SK-N-SH (cell line): Measurements from ENCODE around the gene GPR155. TPM values are rescaled to one million over a fixed set of nuclear protein-coding genes. Genes with fewer than 3 reads are reported as not detected.

Experiments
- CTCF ChIA-PET: fragments of 300-600, 350-600 bp; formaldehyde crosslinking; extraction: SDS; loops from one replicate; lab custom pipeline; 2021; lab: Yijun Ruan, JAX
- POLR2A ChIA-PET: fragments of 350-600 bp; sonication (Branson Sonifier 250); formaldehyde crosslinking; extraction: SDS; loops from one replicate; lab custom pipeline; 2020; ENCODE audit warnings: antibody characterized with exemption, inconsistent platforms; lab: Yijun Ruan, JAX
- DNase-seq: peaks from one replicate; pipeline ENCODE4 v3.0.0; 2012
- H2AFZ ChIP-seq: fragments of 200-600 bp; sonication (generic); 2 replicates; pipeline ENCODE4 v1.8.1; 2016; ENCODE audit warnings: antibody characterized with exemption, mild to moderate bottlenecking, low read depth
- H3F3A ChIP-seq: fragments of 200-600 bp; sonication (generic); replicated peaks from 2 replicates; pipeline ENCODE3; 2016; ENCODE audit warnings: antibody characterized with exemption, mild to moderate bottlenecking; ENCODE audit not compliant: insufficient read depth
- H3K27ac ChIP-seq, 2 experiments: fragments of 200-500 bp in 1 of 2; fragments of 200-600 bp in 1 of 2; sonication (Bioruptor generic) in 1 of 2; sonication (generic), shearing (Covaris generic) in 1 of 2; 2 replicates each; pipeline versions ENCODE4 v1.5.1 to v1.6.1; 2014 to 2016; ENCODE audit warnings: low read depth in 2 of 2, inconsistent platforms in 1 of 2, low read length in 1 of 2, mild to moderate bottlenecking in 1 of 2, mixed read lengths in 1 of 2
- H3K27me3 ChIP-seq: fragments of 200-600 bp; sonication (generic), shearing (Covaris generic); 2 replicates; pipeline ENCODE4 v1.6.1; 2016; ENCODE audit warnings: mixed run types; ENCODE audit not compliant: insufficient read depth
- H3K36me3 ChIP-seq, 2 experiments: fragments of 200-500 bp in 1 of 2; fragments of 200-600 bp in 1 of 2; sonication (Bioruptor generic) in 1 of 2; sonication (generic) in 1 of 2; replicated peaks in 1 of 2; 2 replicates each; pipeline versions ENCODE3 to v1.5.1; 2014 to 2016; ENCODE audit warnings: low read length in 1 of 2, mild to moderate bottlenecking in 1 of 2; ENCODE audit not compliant: insufficient read depth in 2 of 2, control insufficient read depth in 1 of 2
- H3K4me1 ChIP-seq, 2 experiments: fragments of 200-500 bp in 1 of 2; fragments of 200-600 bp in 1 of 2; sonication (Bioruptor generic) in 1 of 2; sonication (generic), shearing (Covaris generic) in 1 of 2; 2 replicates each; pipeline versions ENCODE4 v1.5.1 to v1.6.1; 2014 to 2016; ENCODE audit warnings: low read depth in 1 of 2, low read length in 1 of 2, mixed run types in 1 of 2; ENCODE audit not compliant: insufficient read depth in 2 of 2, control insufficient read depth in 1 of 2
- H3K4me2 ChIP-seq: fragments of 200-600 bp; sonication (generic), shearing (Covaris generic); 2 replicates; pipeline ENCODE4 v1.6.1; 2017; ENCODE audit warnings: mixed run types
- H3K4me3 ChIP-seq, 2 experiments: fragments of 200-500 bp in 1 of 2; fragments of 200-600 bp in 1 of 2; sonication (Bioruptor generic) in 1 of 2; sonication (generic), shearing (Covaris generic) in 1 of 2; 2 replicates each; pipeline versions ENCODE4 v1.5.1 to v1.8.1; 2014 to 2016; ENCODE audit warnings: low read depth in 2 of 2, inconsistent platforms in 1 of 2, low read length in 1 of 2, mild to moderate bottlenecking in 1 of 2, mixed read lengths in 1 of 2, moderate library complexity in 1 of 2
- H3K79me2 ChIP-seq: fragments of 200-600 bp; sonication (generic); 2 replicates; pipeline ENCODE4 v1.8.1; 2017; ENCODE audit warnings: mild to moderate bottlenecking; ENCODE audit not compliant: insufficient read depth
- H3K9ac ChIP-seq: fragments of 200-600 bp; sonication (generic); 2 replicates; pipeline ENCODE4 v1.6.1; 2017; ENCODE audit warnings: mixed run types
- H3K9me2 ChIP-seq: fragments of 200-600 bp; sonication (generic); 2 replicates; pipeline ENCODE4 v1.6.1; 2017; ENCODE audit warnings: mixed run types
- H3K9me3 ChIP-seq: fragments of 200-600 bp; sonication (generic); 2 replicates; pipeline ENCODE4 v1.6.1; 2017; ENCODE audit warnings: mixed run types, mild to moderate bottlenecking, moderate library complexity
- H4K20me1 ChIP-seq: fragments of 200-600 bp; sonication (generic); 2 replicates; pipeline ENCODE4 v1.6.1; 2017; ENCODE audit warnings: mild to moderate bottlenecking, mixed run types; ENCODE audit not compliant: insufficient read depth
- CHD2 ChIP-seq: fragments of 150-350 bp; IDR thresholded peaks from 2 replicates; pipeline ENCODE4 v1.6.1; 2018; ENCODE audit warnings: low read length; ENCODE audit not compliant: partially characterized antibody
- CTCF ChIP-seq: fragments of 200-600 bp; sonication (generic); IDR thresholded peaks from 2 replicates; pipeline ENCODE4 v1.6.1; 2017; ENCODE audit warnings: antibody characterized with exemption, mild to moderate bottlenecking, moderate library complexity
- ELF1 ChIP-seq: IDR thresholded peaks from 2 replicates; pipeline ENCODE4 v1.4.0; 2012
- EP300 ChIP-seq, 2 experiments: IDR thresholded peaks; 2 replicates each; pipeline versions ENCODE4 v1.4.0 to v1.6.1; 2012; ENCODE audit warnings: borderline replicate concordance in 1 of 2, low read depth in 1 of 2, low read length in 1 of 2
- EZH2phosphoT487 ChIP-seq: fragments of 200-600 bp; sonication (generic); IDR thresholded peaks from 2 replicates; pipeline ENCODE4 v1.6.1; 2017; ENCODE audit warnings: low read depth, mixed run types, mild to moderate bottlenecking, antibody characterized with exemption, moderate library complexity, borderline replicate concordance
- FOXJ3 ChIP-seq: sonication (generic); formaldehyde crosslinking; IDR thresholded peaks from 2 replicates; pipeline ENCODE4 v1.5.1; 2020; ENCODE audit warnings: mild to moderate bottlenecking, missing genetic modification reagents
- FOXM1 ChIP-seq: IDR thresholded peaks from 2 replicates; pipeline ENCODE4 v1.4.0; 2012; ENCODE audit warnings: low read depth, mild to moderate bottlenecking
- GABPA ChIP-seq: IDR thresholded peaks from 2 replicates; pipeline ENCODE4 v1.4.0; 2012; ENCODE audit warnings: low read depth, mild to moderate bottlenecking
- GATA2 ChIP-seq: sonication (generic); formaldehyde crosslinking; IDR thresholded peaks from 2 replicates; pipeline ENCODE4 v1.5.0; 2020; ENCODE audit warnings: mild to moderate bottlenecking, missing genetic modification reagents
- IRF3 ChIP-seq: fragments of 150-350 bp; IDR thresholded peaks from 2 replicates; pipeline ENCODE4 v1.6.1; 2016; ENCODE audit warnings: mild to moderate bottlenecking, low read depth, low read length
- JUND ChIP-seq: IDR thresholded peaks from 2 replicates; pipeline ENCODE4 v1.4.0; 2012
- MEF2A ChIP-seq: IDR thresholded peaks from 2 replicates; pipeline ENCODE4 v1.4.0; 2012; ENCODE audit warnings: low read depth, borderline replicate concordance
- PBX3 ChIP-seq: IDR thresholded peaks from 2 replicates; pipeline ENCODE4; 2012
- RCOR1 ChIP-seq: fragments of 150-350 bp; IDR thresholded peaks from 2 replicates; pipeline ENCODE4 v1.6.1; 2017; ENCODE audit warnings: antibody characterized with exemption, low read length
- RFX5 ChIP-seq: IDR thresholded peaks from 2 replicates; pipeline ENCODE4 v1.6.1; 2012; ENCODE audit warnings: mild to moderate bottlenecking, improper control_type of control experiment, low read length
- SIN3A ChIP-seq: IDR thresholded peaks from 2 replicates; pipeline ENCODE4 v1.6.1; 2012; ENCODE audit warnings: low read depth, mild to moderate bottlenecking, low read length, moderate library complexity, borderline replicate concordance
- USF2 ChIP-seq: fragments of 150-350 bp; IDR thresholded peaks from 2 replicates; pipeline ENCODE4 v1.6.1; 2017; ENCODE audit warnings: antibody characterized with exemption, low read length, low read depth, borderline replicate concordance
- YY1 ChIP-seq: IDR thresholded peaks from 2 replicates; pipeline ENCODE4 v1.4.0; 2012; ENCODE audit warnings: low read depth, mild to moderate bottlenecking
- ZBTB33 ChIP-seq: IDR thresholded peaks from 2 replicates; pipeline ENCODE4 v1.4.0; 2012; ENCODE audit warnings: low read depth, borderline replicate concordance
- WGBS: methylation state at CpG from one replicate; pipeline ENCODE4 v1.1.6; 2017; ENCODE audit warnings: low lambda C conversion rate; 5-methylcytosine and 5-hydroxymethylcytosine counted together
- polyA plus RNA-seq, 3 experiments: library from polyadenylated mRNA; depleted of rRNA; stranded (reverse); fragments of >200 nt; gene quantifications; 2 replicates each; pipeline ENCODE4 v1.2.3, GENCODE V29; 2012

GPR155 gene
- polyA plus RNA-seq, 1 of the 3 experiments (the other 2 are of a cell fraction): 3.5 TPM

GRCh38 chr2:174454566-174454965 is 32.3 kb downstream of the GPR155 start (continued):
- no peak for TF ChIP-seq GATA2 (CRISPR knock-in tag)
- TF ChIP-seq USF2: no peak
- no peak for TF ChIP-seq MEF2A
- TF ChIP-seq IRF3: no peak
- no peak for TF ChIP-seq GABPA
- TF ChIP-seq EP300 (IDR thresholded peaks at IDR 0.05; ENCODE audit: borderline replicate concordance in 1 of 2, low read depth in 1 of 2, low read length in 1 of 2): no peak
- no peak for TF ChIP-seq PBX3

- Histone ChIP-seq H3K9ac (no peak overlapping the region), H3K4me3 (no peak overlapping the region), H2AFZ (no peak overlapping the region), H3K36me3 (no peaks in the 10 kb centered on the region), H3K27ac (peak overlapping the region in 1 of 2 experiments; percentile 77; a peak in 2 of 4 replicates), H4K20me1 (no peaks in the 10 kb centered on the region), H3K9me3 (no peaks in the 10 kb centered on the region), H3K4me1 (peaks cover 6 to 9% of the 10 kb centered on the region in 2 experiments; a peak in 3 of 4 replicates), H3K9me2 (no peaks in the 10 kb centered on the region), H3K79me2 (no peaks in the 10 kb centered on the region), H3K27me3 (no peaks in the 10 kb centered on the region), H3K4me2 (no peak overlapping the region), H3F3A (no peaks in the 10 kb centered on the region)
- POLR2A ChIA-PET: interaction anchor here (1.0 to 1.1 kb wide), 2 partner anchors 10 to 55 kb away, joined by 3 to 4 read pairs; partner anchors contain the start of gene SCRN3
- WGBS: 73% methylated on average over 4 of the region's 4 CpGs
- CTCF ChIA-PET: interaction anchor here (2.2 kb wide), 1 partner anchor 13 kb away, joined by 9 read pairs; no protein-coding TSS in a partner anchor
- DNase-seq: peak; percentile 31
- peak in 1 of 2 experiments; percentile 79; a peak in 2 of 4 replicates for TF ChIP-seq EP300 (IDR thresholded peaks at IDR 0.05; ENCODE audit: borderline replicate concordance in 1 of 2, low read depth in 1 of 2, low read length in 1 of 2)
- no peak for TF ChIP-seq IRF3
- peak; percentile 80 for TF ChIP-seq FOXJ3
- TF ChIP-seq RFX5: no peak
- peak; percentile 42 for TF ChIP-seq CHD2
- peak; percentile 67 for TF ChIP-seq GATA2 (CRISPR knock-in tag)
- TF ChIP-seq GABPA: no peak
- no peak for TF ChIP-seq MEF2A
- no peak for TF ChIP-seq YY1
- TF ChIP-seq ELF1: no peak
- no peak for TF ChIP-seq SIN3A
- no peak for TF ChIP-seq CTCF
- TF ChIP-seq JUND: no peak
- no peak for TF ChIP-seq FOXM1
- no peak for TF ChIP-seq ZBTB33
- peak; percentile 69; the same call in 1 of the 2 replicates for TF ChIP-seq RCOR1
- TF ChIP-seq EZH2phosphoT487: no peak
- no peak for TF ChIP-seq PBX3
Measured at GRCh38 chr2:174450021-174450816, 36.6 kb downstream of the GPR155 start.
